NCI-H1436 (cell line): Measurements from ENCODE around the gene CDC20B.
A peak's percentile ranks its signal among the peaks of the same experiment; 100 is the strongest.
"Not testable (repeated sequence)": the region's sequence is repeated elsewhere in the genome, so short reads cannot be mapped to it uniquely, and the experiment has no call there.

Experiments
- DNase-seq: peaks from one replicate; lab custom pipeline; 2025; lab: John Stamatoyannopoulos, UW

The CDC20B gene

GRCh38 chr5:55160493-55161209 lies 12.3 kb downstream of the CDC20B start:
- no peak for DNase-seq

- no peak for DNase-seq
These were observed 13.0 kb downstream of the CDC20B start, which contains the start of gene GPX8 for GRCh38 chr5:55159763-55160492. Gene GPX8 (plus strand): TSS chr5:55160171. CDS start chr5:55160193, 22 bp downstream.

DNA sequence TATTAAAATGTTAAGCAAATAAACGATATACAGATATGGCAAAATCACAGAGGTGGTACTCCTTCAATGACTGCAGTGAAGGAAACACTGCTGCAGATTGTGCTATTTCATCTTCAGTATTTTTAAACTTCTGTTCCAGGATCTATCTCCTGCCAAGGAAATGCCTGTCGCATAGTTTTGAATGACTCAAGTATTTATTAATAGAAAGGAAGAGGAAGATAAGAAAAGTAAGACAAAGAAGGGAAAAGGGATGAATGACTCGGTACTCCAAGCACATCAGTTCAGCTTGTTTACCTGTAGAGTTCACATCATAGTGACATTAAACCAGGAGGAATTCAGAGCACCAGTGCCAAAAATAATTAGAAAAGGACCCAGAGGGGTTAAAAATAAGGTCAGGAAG lies 18.1 kb downstream of the CDC20B start:
- DNase-seq, result no peak

DNA sequence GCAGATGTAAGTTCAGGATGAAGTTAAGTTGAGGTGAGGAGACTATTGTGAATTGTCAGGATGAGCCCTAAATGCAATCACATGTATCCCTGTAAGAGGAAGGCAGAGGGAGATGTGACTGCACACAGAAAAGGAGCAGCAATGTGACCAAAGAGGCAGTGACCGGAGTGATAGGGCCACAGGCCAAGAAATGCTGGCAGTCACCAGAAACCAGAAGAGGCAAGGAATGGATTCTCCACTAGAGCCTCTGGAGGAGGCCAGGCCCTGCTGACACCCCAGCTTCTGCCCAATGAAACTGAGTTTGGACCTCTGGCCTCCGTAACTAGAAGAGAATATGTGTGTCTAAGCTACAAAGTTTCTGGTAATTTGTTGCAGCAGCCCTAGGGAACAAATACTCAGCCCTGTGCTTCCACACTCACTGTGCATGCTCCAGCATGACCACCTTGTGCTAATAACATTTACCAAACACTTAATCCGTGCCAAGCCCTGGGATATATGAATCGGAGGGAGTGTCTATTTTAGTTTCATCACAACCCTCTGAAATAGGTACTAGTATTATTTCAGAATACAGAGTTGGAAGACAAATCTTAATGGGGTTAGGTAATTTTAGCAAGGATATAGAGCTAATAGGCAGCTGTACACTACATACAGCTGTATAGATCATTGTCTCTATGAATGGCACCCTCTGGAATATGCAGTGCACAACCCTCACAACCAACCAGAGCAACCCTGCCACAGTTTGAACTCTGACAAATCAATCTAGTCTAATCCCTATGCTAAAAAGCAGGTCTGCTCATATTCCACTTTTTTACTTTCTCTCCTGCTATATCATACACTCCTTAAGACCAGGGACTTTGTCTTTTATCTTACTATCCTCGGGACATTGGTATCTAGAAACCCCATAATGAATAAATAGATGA lies 20.8 kb downstream of the CDC20B start:
- no peak for DNase-seq

- DNase-seq, result no peak
These were observed 23.6 kb downstream of the CDC20B start for GRCh38 chr5:55149308-55149795.

DNA sequence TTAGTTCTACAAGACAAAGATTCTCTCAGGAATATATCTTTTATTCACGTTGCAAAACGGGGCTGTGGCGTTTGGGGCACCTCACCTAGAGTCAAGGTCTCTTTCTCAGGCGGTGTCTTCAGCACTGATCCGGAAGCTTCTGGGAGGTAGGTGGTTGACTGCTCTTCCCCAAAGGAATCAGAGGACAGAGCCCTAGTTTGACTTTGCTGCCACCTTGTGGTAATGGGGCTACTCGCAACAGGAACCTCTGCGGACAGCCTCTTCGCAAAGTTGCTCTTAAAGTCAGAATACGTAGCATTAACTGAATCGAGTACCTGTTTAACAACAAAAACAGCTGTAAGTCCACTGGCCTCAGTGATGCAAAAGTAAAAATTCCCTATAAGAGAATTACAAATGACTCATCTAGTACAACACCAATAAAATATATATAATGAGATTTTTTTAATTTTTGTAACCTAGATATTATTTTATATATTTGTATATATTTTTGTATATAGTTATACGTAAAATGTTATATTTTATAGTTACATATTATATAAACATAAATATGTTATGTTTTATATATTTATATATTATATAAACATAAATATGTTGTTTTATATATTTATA lies 26.3 kb downstream of the CDC20B start:
- DNase-seq, result peak; percentile 70

DNA sequence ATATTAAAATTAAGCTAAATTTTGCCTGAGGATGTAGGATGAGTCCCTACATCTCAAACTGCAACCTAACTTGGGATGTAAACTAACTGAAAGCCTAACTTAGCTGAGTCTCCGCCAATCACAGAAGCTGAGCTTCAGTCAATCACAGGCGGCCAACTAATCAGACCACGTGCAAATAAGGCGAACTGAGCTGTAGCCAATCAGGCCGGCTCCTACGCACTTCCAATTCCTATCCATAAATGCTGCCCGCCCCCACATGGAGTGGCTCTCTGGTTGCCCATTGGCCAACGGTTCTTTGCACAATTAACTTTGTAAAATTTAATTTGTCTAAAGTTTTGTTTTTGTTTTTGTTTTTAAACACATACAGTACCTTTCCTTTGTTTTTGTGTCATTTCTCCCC lies 26.9 kb downstream of the CDC20B start:
- DNase-seq, result no peak

DNA sequence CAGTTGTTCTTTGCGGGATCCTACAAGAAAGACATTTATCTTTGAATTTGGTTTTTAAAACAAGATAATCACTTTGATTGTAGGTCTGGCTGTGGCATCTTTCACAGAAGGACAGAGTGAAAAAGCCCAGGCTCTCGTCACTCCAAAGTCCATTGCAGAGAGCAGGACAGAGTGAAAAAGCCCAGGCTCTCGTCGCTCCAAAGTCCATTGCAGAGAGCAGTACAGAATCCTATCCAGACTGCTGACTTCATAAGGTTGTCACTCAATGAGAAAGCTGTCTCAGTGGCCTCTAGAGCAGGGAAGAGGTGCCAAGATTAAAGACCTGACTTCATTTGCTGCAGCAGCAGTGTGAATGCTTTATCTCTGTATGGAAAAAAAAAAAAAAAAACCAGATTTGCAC lies 29.4 kb downstream of the CDC20B start:
- DNase-seq, result no peak

DNA sequence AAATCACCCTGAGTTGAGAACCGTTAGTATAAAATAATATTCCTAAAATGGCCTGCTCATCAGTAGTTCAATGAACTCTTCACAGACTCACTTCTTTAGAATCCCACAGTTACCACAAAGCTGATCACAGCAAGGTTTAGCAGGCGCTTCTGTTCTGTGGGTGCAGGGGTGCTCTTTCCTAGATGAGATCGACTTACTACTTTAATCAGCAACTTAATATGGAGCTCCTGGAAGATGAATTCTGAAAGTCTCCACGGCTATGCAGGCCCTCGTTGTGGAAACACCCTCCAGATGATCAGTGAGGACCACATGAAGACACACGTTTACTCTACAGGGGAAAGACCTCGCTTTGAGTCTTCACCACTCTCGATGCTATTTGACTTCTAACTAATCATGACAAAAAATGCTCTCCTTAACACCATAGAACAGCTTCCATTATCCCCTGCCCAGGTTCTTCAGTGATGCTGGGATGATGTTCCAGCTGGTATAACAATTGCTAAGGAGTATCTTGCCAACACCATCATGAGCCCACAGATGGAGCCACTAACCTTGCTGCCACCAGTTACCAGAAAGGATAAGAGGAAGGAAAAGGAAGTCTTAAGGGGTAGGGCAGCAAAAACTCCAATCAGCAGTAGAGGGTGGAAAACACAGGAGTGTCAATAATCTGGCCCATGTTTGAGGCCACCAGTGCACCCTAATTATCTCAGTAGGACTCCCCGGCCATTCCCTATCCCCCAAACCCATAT lies 30.9 kb downstream of the CDC20B start:
- DNase-seq, result no peak

- DNase-seq, result no peak
These were observed 31.9 kb downstream of the CDC20B start for GRCh38 chr5:55140908-55141665.

GRCh38 chr5:55136521-55136920 lies 36.5 kb downstream of the CDC20B start:
- no peak for DNase-seq

GRCh38 chr5:55134053-55134722 lies 38.8 kb downstream of the CDC20B start:
- no peak for DNase-seq

- DNase-seq, result no peak
These were observed 49.6 kb downstream of the CDC20B start for GRCh38 chr5:55123365-55123764.

DNA sequence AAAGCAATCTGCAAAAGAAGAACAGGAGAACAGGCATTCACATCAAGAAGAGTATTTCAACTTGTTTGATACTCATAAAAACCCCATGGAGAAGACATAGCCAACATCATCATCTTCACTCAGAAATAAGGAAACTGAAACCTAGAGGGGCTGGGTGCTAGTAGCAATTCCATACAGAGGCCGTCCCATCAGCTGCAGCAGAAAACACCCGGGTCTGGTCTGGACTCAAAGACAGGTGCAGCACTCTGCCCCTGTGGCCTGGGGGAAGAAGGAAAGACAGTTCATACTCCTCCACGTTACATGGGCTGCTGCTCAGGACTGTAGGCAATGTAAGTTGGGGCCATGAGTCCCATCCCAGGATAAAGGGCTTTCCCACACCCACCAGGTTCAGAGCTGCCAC lies 58.9 kb downstream of the CDC20B start:
- no peak for DNase-seq

- no peak for DNase-seq
These were observed 59.6 kb downstream of the CDC20B start for GRCh38 chr5:55113327-55113726.

DNA sequence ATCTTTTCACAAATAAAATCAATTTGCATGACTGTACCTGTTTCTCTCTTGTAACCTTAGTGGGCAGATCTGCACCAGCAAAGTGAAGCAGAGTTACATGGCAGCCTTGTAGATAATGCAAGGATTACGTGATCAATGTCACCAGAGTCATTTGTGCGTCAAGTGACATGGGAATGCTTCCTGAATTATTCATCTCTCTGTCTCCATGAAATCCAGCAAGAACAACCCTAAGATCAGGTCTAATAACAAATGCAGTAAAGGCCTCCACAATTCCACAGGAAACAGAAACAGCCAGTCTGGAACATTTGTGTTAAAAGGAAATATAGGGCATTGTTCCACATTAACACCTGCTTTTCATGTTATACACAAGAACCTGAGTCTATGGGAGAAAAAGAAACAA lies 62.8 kb downstream of the CDC20B start:
- no peak for DNase-seq

DNA sequence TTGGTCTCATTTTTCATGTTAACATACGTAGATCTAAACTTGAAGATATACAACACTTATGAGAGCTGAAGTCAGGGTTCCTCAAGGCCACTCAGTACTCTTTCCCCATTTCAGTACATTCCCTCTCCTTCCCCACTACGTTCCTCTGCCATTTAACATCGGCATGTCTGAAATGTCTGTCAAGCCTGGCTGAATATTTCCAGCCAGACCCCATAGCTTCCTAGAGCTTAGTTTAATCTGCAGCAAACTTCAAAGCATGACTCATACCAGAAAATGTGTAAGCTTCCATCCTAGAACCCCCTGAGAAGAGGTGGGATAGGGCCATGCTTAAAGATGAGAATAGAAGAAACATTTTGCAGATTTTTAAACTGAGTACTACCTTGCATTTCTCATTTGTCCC lies 64.3 kb downstream of the CDC20B start:
- no peak for DNase-seq

DNA sequence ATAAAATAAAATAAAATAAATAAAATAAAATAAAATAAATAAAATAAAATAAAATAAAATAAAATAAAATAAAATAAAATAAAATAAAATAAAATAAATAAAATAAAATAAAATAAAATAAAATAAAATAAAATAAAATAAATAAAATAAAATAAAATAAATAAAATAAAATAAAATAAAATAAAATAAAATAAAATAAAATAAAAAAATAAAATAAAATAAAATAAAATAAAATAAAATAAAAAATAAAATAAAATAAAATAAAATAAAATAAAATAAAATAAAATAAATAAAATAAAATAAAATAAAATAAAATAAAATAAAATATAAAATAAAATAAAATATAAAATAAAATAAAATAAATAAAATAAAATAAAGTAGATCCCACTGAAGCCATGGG lies 67.0 kb downstream of the CDC20B start:
- not testable (repeated sequence) for DNase-seq

DNA sequence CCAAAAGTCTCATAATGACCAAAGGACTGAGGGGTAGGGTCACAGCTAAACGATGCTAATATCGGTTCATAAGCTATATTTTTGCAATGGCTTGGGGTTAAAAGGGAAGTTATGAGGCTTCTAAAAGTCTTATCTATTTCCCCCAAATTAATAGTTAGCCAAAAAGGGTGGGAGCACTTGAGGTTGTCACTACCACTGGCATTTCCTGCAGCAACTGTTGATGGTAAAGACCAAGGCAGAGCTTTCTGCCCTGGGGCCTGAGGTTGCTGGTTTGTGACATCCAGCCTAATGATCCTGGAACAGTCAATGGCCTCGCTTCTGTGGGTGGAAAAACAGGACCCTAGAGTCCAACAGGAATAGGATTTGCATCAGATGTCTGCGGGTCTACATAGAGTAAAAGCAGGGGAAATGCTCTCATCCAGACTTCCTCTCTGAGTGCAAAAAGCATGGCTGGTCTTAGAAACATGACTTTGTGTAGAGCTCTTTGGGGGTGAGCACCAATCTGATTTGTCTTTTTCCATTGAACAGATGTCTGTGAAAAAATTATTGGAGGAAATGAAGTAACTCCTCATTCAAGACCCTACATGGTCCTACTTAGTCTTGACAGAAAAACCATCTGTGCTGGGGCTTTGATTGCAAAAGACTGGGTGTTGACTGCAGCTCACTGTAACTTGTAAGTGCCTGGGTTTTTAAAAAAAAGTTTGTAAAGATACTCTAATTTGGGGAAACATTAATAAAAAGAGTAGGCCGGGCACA lies 67.9 kb downstream of the CDC20B start:
- DNase-seq, result no peak
